Measurements from ENCODE around the gene FSTL1.

FSTL1 gene

GRCh38 chr3:120450600-120451271 is at the start of gene FSTL1:
TSS of gene FSTL1 (minus strand) at chr3:120450992. CDS start at chr3:120450746, 246 bp downstream.
- in situ Hi-C loops (cut with HindIII; ENCODE audit: low sequenced_read_pairs) = no loop called here

- in situ Hi-C loops (cut with HindIII; ENCODE audit: low sequenced_read_pairs) = no loop called here
Measured at GRCh38 chr3:120498556-120499346, 48.0 kb upstream of the FSTL1 start.

- in situ Hi-C loops (cut with HindIII; ENCODE audit: low sequenced_read_pairs) = no loop called here
Measured at GRCh38 chr3:120497818-120498217, 47.0 kb upstream of the FSTL1 start.

GRCh38 chr3:120497336-120497735 is 46.5 kb upstream of the FSTL1 start:
- in situ Hi-C loops (cut with HindIII; ENCODE audit: low sequenced_read_pairs) = no loop called here

GRCh38 chr3:120496278-120497002 is 45.6 kb upstream of the FSTL1 start:
- in situ Hi-C loops (cut with HindIII; ENCODE audit: low sequenced_read_pairs) = no loop called here

- in situ Hi-C loops (cut with HindIII; ENCODE audit: low sequenced_read_pairs) = no loop called here
Measured at GRCh38 chr3:120495809-120496208, 45.0 kb upstream of the FSTL1 start.

- in situ Hi-C loops (cut with HindIII; ENCODE audit: low sequenced_read_pairs) = no loop called here
Measured at GRCh38 chr3:120492103-120492502, 41.3 kb upstream of the FSTL1 start.

GRCh38 chr3:120489421-120489820 is 38.6 kb upstream of the FSTL1 start:
- in situ Hi-C loops (cut with HindIII; ENCODE audit: low sequenced_read_pairs) = no loop called here

- in situ Hi-C loops (cut with HindIII; ENCODE audit: low sequenced_read_pairs) = no loop called here
Measured at GRCh38 chr3:120488296-120488695, 37.5 kb upstream of the FSTL1 start.

GRCh38 chr3:120487191-120487650 is 36.4 kb upstream of the FSTL1 start:
- in situ Hi-C loops (cut with HindIII; ENCODE audit: low sequenced_read_pairs) = no loop called here

GRCh38 chr3:120481081-120481480 is 30.3 kb upstream of the FSTL1 start:
- in situ Hi-C loops (cut with HindIII; ENCODE audit: low sequenced_read_pairs) = no loop called here

GRCh38 chr3:120477781-120478180 is 27.0 kb upstream of the FSTL1 start:
- in situ Hi-C loops (cut with HindIII; ENCODE audit: low sequenced_read_pairs) = no loop called here

GRCh38 chr3:120475722-120476377 is 25.1 kb upstream of the FSTL1 start:
- in situ Hi-C loops (cut with HindIII; ENCODE audit: low sequenced_read_pairs) = no loop called here

GRCh38 chr3:120473896-120474675 is 23.3 kb upstream of the FSTL1 start:
- in situ Hi-C loops (cut with HindIII; ENCODE audit: low sequenced_read_pairs) = no loop called here

- in situ Hi-C loops (cut with HindIII; ENCODE audit: low sequenced_read_pairs) = no loop called here
Measured at GRCh38 chr3:120473389-120473788, 22.6 kb upstream of the FSTL1 start.

- in situ Hi-C loops (cut with HindIII; ENCODE audit: low sequenced_read_pairs) = no loop called here
Measured at GRCh38 chr3:120472121-120472844, 21.5 kb upstream of the FSTL1 start.

GRCh38 chr3:120471643-120472042 is 20.9 kb upstream of the FSTL1 start:
- in situ Hi-C loops (cut with HindIII; ENCODE audit: low sequenced_read_pairs) = no loop called here

- in situ Hi-C loops (cut with HindIII; ENCODE audit: low sequenced_read_pairs) = no loop called here
Measured at GRCh38 chr3:120470870-120471269, 20.1 kb upstream of the FSTL1 start.

- in situ Hi-C loops (cut with HindIII; ENCODE audit: low sequenced_read_pairs) = loop anchor here (5.0 kb wide), 1 partner anchor 43 kb away; no protein-coding TSS in a partner anchor
Measured at GRCh38 chr3:120469882-120470301, 19.1 kb upstream of the FSTL1 start.
